ENCODE data around the gene GSTM4. TPM values are rescaled to one million over a fixed set of nuclear protein-coding genes. Genes with fewer than 3 reads are reported as not detected.

Gene GSTM4
- total RNA-seq, 1 experiment from 2014 or later: 24.6 TPM

DNA sequence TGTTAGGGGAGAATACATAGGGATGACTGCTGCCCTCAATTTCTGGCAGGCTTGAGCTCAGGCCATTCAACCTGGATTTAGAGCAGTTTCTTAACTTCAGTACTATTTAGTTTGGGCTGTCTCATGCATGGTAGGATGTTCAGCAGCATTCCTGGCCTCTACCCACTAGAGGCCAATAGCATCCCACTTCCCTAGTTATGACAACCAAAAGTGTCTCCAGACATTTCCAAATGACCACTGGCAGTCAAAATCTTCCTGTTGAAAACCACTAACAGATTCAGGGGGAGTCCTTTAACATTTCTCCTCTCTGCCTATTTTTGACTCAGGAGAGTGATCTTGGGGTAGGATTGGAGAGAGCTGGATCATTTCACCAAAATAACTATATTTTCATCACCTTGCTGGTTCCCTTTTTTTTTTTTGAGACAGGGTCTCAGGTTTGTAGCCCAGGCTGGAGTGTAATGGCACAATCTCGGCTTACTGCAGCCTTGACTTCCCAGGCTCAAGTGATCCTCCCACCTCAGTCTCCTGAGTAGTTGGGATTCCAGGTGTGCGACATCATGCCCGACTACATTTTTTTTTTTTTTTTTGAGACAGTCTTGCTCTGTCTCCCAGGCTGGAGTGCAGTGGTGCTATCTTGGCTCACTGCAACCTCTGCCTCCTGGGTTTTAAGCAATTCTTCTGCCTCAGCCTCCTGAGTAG lies 45.1 kb upstream of the GSTM4 start:
- Histone ChIP-seq H3K18ac (ENCODE audit: insufficient read length, low read depth, low read length) (no peak overlapping the region), H3K4me2 (ENCODE audit: insufficient read depth, insufficient read length, low read length) (no peak overlapping the region), H2BK120ac (ENCODE audit: low read depth, low read length, poor library complexity, severe bottlenecking) (no peak overlapping the region), H3K56ac (ENCODE audit: insufficient read length, low read depth, low read length) (no peak overlapping the region), H4K20me1 (ENCODE audit: control insufficient read depth, insufficient read depth, insufficient read length) (no peaks in the 10 kb centered on the region), H4K5ac (ENCODE audit: insufficient read length, low read depth, low read length) (no peak overlapping the region), H4K91ac (ENCODE audit: insufficient read length, low read depth, low read length) (no peak overlapping the region), H3K9me3 (ENCODE audit: control insufficient read depth, low read depth, low read length) (no peaks in the 10 kb centered on the region), H2BK20ac (ENCODE audit: low read depth, low read length, poor library complexity, severe bottlenecking) (no peak overlapping the region), H3K79me1 (ENCODE audit: insufficient read depth, low read depth, low read length, poor library complexity, severe bottlenecking) (no peaks in the 10 kb centered on the region), H3K23ac (ENCODE audit: insufficient read length, low read depth, low read length) (no peak overlapping the region), H3T11ph (ENCODE audit: low read length) (no peak overlapping the region), H3K4me1 (ENCODE audit: insufficient read depth, low read length) (peaks cover 8% of the 10 kb centered on the region; the same call in 1 of the 2 replicates), H3K14ac (ENCODE audit: insufficient read depth, low read length) (no peak overlapping the region), H3K27me3 (ENCODE audit: insufficient read depth, low read length) (no peaks in the 10 kb centered on the region), H4K8ac (replicated peaks; ENCODE audit: insufficient read length, low read depth, low read length) (no peak overlapping the region), H3K27ac (ENCODE audit: insufficient read length, low read depth, low read length) (no peak overlapping the region), H3K9ac (ENCODE audit: extremely low read depth, insufficient read length, low read length) (no peak overlapping the region), H3K23me2 (ENCODE audit: insufficient read length, low read depth, low read length, poor library complexity, severe bottlenecking) (no peaks in the 10 kb centered on the region), H2BK15ac (ENCODE audit: low read depth, low read length) (no peak overlapping the region), H3K4ac (ENCODE audit: low read depth, low read length) (no peak overlapping the region), H2AK5ac (ENCODE audit: insufficient read length, low read length) (no peak overlapping the region), H2BK12ac (ENCODE audit: insufficient read length, low read depth, low read length) (no peak overlapping the region), H3K79me2 (ENCODE audit: insufficient read depth, low read length) (no peaks in the 10 kb centered on the region), H2AFZ (ENCODE audit: low read length) (no peak overlapping the region), H2BK5ac (ENCODE audit: insufficient read length, low read length) (no peak overlapping the region)
- H3K9me3 Mint-ChIP-seq: no peaks in the 10 kb centered on the region
- no peak for DNase-seq
- TF ChIP-seq, protein P1, sequence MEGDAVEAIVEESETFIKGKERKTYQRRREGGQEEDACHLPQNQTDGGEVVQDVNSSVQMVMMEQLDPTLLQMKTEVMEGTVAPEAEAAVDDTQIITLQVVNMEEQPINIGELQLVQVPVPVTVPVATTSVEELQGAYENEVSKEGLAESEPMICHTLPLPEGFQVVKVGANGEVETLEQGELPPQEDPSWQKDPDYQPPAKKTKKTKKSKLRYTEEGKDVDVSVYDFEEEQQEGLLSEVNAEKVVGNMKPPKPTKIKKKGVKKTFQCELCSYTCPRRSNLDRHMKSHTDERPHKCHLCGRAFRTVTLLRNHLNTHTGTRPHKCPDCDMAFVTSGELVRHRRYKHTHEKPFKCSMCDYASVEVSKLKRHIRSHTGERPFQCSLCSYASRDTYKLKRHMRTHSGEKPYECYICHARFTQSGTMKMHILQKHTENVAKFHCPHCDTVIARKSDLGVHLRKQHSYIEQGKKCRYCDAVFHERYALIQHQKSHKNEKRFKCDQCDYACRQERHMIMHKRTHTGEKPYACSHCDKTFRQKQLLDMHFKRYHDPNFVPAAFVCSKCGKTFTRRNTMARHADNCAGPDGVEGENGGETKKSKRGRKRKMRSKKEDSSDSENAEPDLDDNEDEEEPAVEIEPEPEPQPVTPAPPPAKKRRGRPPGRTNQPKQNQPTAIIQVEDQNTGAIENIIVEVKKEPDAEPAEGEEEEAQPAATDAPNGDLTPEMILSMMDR (conservative IDR thresholded peaks at IDR 0.05): no peak
- H3K4me1 Mint-ChIP-seq: peaks cover 31 to 32% of the 10 kb centered on the region in 2 experiments
- H3K4me3 Mint-ChIP-seq: no peak overlapping the region
- no peaks in the 10 kb centered on the region; the same call in 1 of the 2 replicates for H3K27me3 Mint-ChIP-seq (ENCODE audit: low read depth)
- no CpG with 5 or more reads among the region's 3 CpGs for WGBS (ENCODE audit: extremely low coverage, insufficient read length, low lambda C conversion rate)
- H3K36me3 Mint-ChIP-seq (ENCODE audit: insufficient read depth in 1 of 3, low read depth in 3 of 3): peaks cover 0 to 2% (median 0%) of the 10 kb centered on the region in 3 experiments; a peak in 1 of 7 replicates
- H3K27ac Mint-ChIP-seq: peak overlapping the region in 1 of 3 experiments; percentile 24; a peak in 2 of 7 replicates

Measured in H9 (cell line).